NT2/D1 (cell line): Measurements from ENCODE around the gene EFHC1.

Experiments
- SUZ12 ChIP-seq: IDR thresholded peaks from 2 replicates; pipeline ENCODE4 v1.6.1; 2011; ENCODE audit not compliant: insufficient read length, insufficient read depth; ENCODE audit errors: extremely low read depth
- YY1 ChIP-seq: IDR thresholded peaks from 2 replicates; pipeline ENCODE4 v1.6.1; 2011; ENCODE audit not compliant: insufficient read length, insufficient read depth

- TF ChIP-seq YY1 = no peak
- no peak for TF ChIP-seq SUZ12
Measured at GRCh38 chr6:52384145-52384766, 35.9 kb upstream of the EFHC1 start.
